Type B pancreatic cell (in vitro differentiated cells): ENCODE results near the gene PLSCR5. TPM values are rescaled to one million over a fixed set of nuclear protein-coding genes. Genes with fewer than 3 reads are reported as not detected.

Source experiments
- DNase-seq: peaks from one replicate; pipeline ENCODE4 v3.0.0; 2021; ENCODE audit warnings: mixed read lengths; ENCODE audit not compliant: unreplicated experiment; ENCODE audit errors: extremely low spot score
- H3K27ac Mint-ChIP-seq: 2 replicates; pipeline ENCODE4 v1.8.0; 2021; ENCODE audit warnings: mild to moderate bottlenecking, mixed read lengths
- H3K27me3 Mint-ChIP-seq: 2 replicates; pipeline ENCODE4 v1.8.0; 2021; ENCODE audit warnings: mixed read lengths
- H3K36me3 Mint-ChIP-seq: 2 replicates; pipeline ENCODE4 v1.8.0; 2021; ENCODE audit warnings: mixed read lengths
- H3K4me1 Mint-ChIP-seq: one replicate; pipeline ENCODE4 v1.8.0; 2021; ENCODE audit warnings: mixed read lengths; ENCODE audit not compliant: unreplicated experiment
- H3K4me3 Mint-ChIP-seq: 2 replicates; pipeline ENCODE4 v1.8.0; 2021; ENCODE audit warnings: mild to moderate bottlenecking, mixed read lengths
- H3K9me3 Mint-ChIP-seq: 2 replicates; pipeline ENCODE4 v1.8.0; 2021; ENCODE audit warnings: mixed read lengths
- total RNA-seq: library from RNA; stranded (reverse); gene quantifications from 2 replicates; pipeline ENCODE4 v1.2.1, GENCODE V29; 2021; ENCODE audit warnings: low replicate concordance
- TF ChIP-seq, protein P1 (sequence below): fragments of 200-600 bp; sonication (generic); conservative IDR thresholded peaks from 2 replicates; pipeline ENCODE4 v1.5.0; 2021; ENCODE audit warnings: antibody characterized with exemption, mild to moderate bottlenecking

Gene PLSCR5
- total RNA-seq, 1 donor from 2014 or later, result not detected

DNA sequence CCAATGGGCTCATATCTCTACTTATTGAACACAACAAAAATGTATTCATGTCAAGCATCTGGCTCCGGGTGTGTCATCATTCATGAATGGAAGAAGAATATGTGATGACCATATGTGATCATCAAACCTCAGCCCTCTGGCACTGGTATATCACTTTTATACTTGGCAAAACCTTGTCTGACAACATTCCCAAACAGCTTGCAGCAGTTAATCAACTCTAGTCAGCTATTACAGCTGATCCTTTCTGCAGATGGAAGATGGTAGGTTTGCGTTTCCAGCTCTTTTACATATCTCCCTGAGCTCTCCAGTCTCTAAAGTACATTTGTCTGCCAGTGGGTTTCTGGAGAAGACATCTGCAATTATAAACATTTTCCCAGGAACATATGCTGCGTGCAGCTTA lies 6.6 kb downstream of the PLSCR5 start:
- TF ChIP-seq, protein P1, sequence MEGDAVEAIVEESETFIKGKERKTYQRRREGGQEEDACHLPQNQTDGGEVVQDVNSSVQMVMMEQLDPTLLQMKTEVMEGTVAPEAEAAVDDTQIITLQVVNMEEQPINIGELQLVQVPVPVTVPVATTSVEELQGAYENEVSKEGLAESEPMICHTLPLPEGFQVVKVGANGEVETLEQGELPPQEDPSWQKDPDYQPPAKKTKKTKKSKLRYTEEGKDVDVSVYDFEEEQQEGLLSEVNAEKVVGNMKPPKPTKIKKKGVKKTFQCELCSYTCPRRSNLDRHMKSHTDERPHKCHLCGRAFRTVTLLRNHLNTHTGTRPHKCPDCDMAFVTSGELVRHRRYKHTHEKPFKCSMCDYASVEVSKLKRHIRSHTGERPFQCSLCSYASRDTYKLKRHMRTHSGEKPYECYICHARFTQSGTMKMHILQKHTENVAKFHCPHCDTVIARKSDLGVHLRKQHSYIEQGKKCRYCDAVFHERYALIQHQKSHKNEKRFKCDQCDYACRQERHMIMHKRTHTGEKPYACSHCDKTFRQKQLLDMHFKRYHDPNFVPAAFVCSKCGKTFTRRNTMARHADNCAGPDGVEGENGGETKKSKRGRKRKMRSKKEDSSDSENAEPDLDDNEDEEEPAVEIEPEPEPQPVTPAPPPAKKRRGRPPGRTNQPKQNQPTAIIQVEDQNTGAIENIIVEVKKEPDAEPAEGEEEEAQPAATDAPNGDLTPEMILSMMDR, result no peak
- no peak for DNase-seq
- H3K4me3 Mint-ChIP-seq, result no peak overlapping the region
- H3K9me3 Mint-ChIP-seq, result no peaks in the 10 kb centered on the region
- H3K27ac Mint-ChIP-seq, result no peak overlapping the region
- no peaks in the 10 kb centered on the region for H3K27me3 Mint-ChIP-seq
- H3K36me3 Mint-ChIP-seq, result no peaks in the 10 kb centered on the region
- H3K4me1 Mint-ChIP-seq, result no peaks in the 10 kb centered on the region

DNA sequence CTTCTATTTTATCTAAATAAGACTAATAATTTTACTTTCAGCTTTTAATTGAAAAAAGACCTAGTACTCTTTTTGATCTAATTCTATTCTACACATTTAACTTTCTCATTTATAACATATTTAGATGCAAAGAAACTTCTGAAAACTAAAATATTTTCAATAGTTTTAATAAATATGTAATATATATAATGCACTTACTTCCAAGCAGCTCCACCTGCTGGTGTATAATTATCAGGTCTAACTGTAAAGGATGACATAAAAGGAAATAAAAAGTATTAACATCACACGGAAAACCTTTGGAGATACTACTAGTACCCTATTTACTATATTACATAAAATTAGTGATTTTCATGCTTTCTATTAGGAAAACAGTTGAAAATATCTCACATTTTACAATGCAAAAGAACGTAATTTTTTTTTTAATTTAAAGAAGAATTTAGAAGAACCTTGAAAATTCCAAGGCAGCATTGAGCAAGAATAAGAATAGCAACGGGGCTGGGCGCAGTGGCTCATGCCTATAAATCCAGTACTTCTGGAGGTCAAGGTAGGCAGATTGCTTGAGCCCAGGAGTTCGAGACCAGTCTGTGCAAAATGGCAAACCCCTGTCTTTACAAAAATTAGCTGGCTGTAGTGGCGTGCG lies 10.2 kb downstream of the PLSCR5 start:
- no peak overlapping the region for H3K27ac Mint-ChIP-seq
- no peaks in the 10 kb centered on the region for H3K36me3 Mint-ChIP-seq
- no peaks in the 10 kb centered on the region for H3K4me1 Mint-ChIP-seq
- H3K4me3 Mint-ChIP-seq, result no peak overlapping the region
- H3K9me3 Mint-ChIP-seq, result no peaks in the 10 kb centered on the region
- H3K27me3 Mint-ChIP-seq, result no peaks in the 10 kb centered on the region
- TF ChIP-seq, protein P1, result peak; percentile 70
- no peak for DNase-seq

DNA sequence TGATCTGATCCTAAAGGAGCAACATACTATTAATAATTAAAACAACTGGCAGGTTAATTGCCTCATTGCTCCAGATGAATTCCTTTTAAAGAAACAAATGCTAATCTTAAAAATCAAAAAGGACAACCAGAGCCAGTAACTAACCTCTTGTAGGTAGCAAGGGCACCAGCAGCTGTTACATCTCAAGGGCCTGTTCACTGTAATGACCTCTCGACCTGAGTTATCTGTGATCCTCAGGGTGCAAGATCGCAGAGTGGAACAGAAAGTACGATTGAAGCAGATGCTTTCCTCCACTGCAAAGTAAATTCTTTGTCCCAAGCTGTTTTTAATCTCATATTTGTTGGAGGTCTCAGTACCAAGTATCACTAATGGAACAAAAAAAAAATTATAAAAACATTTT lies 11.4 kb downstream of the PLSCR5 start:
- no peak overlapping the region for H3K27ac Mint-ChIP-seq
- TF ChIP-seq, protein P1, result no peak
- H3K4me1 Mint-ChIP-seq, result no peaks in the 10 kb centered on the region
- H3K36me3 Mint-ChIP-seq, result no peaks in the 10 kb centered on the region
- DNase-seq, result no peak
- H3K9me3 Mint-ChIP-seq, result no peaks in the 10 kb centered on the region
- H3K4me3 Mint-ChIP-seq, result no peak overlapping the region
- H3K27me3 Mint-ChIP-seq, result no peaks in the 10 kb centered on the region

DNA sequence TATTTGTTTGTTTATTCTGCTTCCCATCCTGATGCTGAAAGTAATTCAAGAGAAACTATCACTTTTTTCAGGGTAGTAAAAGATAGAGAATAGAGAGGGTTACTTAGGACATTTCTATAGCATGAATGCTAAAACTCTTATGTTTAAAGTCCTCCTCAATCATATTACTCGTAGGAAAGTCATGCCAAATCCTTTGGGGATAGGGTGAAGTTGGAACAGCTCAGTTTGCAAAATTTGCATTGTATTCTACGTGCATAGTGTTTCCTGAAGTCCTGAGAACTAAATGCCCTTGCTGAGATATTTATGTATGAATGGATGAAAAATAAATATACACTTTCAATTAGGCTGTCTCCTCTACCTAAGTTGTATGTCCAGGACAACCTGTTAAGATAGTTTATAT lies 14.6 kb downstream of the PLSCR5 start:
- H3K4me3 Mint-ChIP-seq, result no peak overlapping the region
- no peak overlapping the region for H3K27ac Mint-ChIP-seq
- H3K4me1 Mint-ChIP-seq, result no peaks in the 10 kb centered on the region

DNA sequence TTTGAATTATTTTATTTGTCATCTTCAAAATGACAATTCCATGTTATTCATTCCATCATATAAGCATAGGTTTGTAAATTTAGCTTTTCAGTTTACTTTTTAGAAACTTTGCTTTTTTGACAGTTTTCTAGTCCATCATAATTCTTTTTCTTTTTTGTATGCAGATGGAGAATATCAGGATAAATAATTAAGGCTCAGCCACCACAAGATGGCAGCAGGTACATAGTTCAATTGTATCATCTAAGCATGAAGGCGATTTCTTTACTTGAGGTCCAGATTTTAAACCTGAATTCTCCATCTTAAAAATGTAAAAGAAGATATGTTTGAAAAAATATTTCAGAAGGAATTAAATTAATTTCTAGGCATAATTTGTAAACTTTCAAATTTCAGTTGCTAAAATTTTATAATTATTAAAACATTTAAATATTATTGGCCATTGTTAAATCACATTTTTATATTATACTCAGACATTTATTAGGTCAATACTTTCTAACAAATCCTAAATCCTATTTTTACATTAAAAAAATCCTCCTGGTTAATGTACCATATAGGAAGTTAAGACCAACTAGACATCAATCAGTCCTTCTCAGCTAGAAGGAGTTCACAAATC lies 15.1 kb downstream of the PLSCR5 start:
- H3K4me1 Mint-ChIP-seq, result no peaks in the 10 kb centered on the region
- no peak overlapping the region for H3K27ac Mint-ChIP-seq
- TF ChIP-seq, protein P1, result peak; percentile 82
- H3K4me3 Mint-ChIP-seq, result no peak overlapping the region
- H3K27me3 Mint-ChIP-seq, result no peaks in the 10 kb centered on the region
- H3K36me3 Mint-ChIP-seq, result no peaks in the 10 kb centered on the region
- no peaks in the 10 kb centered on the region for H3K9me3 Mint-ChIP-seq
- DNase-seq, result no peak

More for the DNA sequence above, 14.6 kb downstream of the PLSCR5 start:
- H3K36me3 Mint-ChIP-seq, result no peaks in the 10 kb centered on the region
- H3K9me3 Mint-ChIP-seq, result no peaks in the 10 kb centered on the region
- H3K27me3 Mint-ChIP-seq, result no peaks in the 10 kb centered on the region
- DNase-seq, result no peak
- TF ChIP-seq, protein P1, result no peak
